GM19455 (cell line): ENCODE data around the gene MRPL10.

ENCODE experiments used
- ATAC-seq: cut with Tn5 transposase; IDR thresholded peaks from one replicate; pipeline ENCODE4 v1.9.1; 2021; ENCODE audit not compliant: unreplicated experiment

MRPL10 gene

GRCh38 chr17:47831003-47831933, at the start of gene MRPL10, which contains the start of gene LRRC46:
Gene MRPL10 (minus strand): TSS chr17:47831541. CDS start chr17:47831511, 30 bp downstream.
Gene LRRC46 (plus strand): TSS chr17:47831670. CDS start chr17:47831990, 320 bp downstream.
- ATAC-seq = peak; percentile 80

- ATAC-seq = no peak
Observed at GRCh38 chr17:47879776-47880454, 48.6 kb upstream of the MRPL10 start.

GRCh38 chr17:47879028-47879585, 47.8 kb upstream of the MRPL10 start:
- ATAC-seq = no peak

GRCh38 chr17:47878203-47879027, 47.1 kb upstream of the MRPL10 start:
- ATAC-seq = no peak

GRCh38 chr17:47877368-47878034, 46.2 kb upstream of the MRPL10 start:
- no peak for ATAC-seq

- no peak for ATAC-seq
Observed at GRCh38 chr17:47875011-47875985, 44.0 kb upstream of the MRPL10 start.

GRCh38 chr17:47873200-47874090, 42.1 kb upstream of the MRPL10 start:
- ATAC-seq = no peak

GRCh38 chr17:47872651-47873161, 41.4 kb upstream of the MRPL10 start:
- ATAC-seq = no peak

- no peak for ATAC-seq
Observed at GRCh38 chr17:47872019-47872650, 40.8 kb upstream of the MRPL10 start.

- no peak for ATAC-seq
Observed at GRCh38 chr17:47871048-47871447, 39.7 kb upstream of the MRPL10 start.

GRCh38 chr17:47870056-47870455, 38.7 kb upstream of the MRPL10 start:
- ATAC-seq = no peak

- ATAC-seq = no peak
Observed at GRCh38 chr17:47869114-47869513, 37.8 kb upstream of the MRPL10 start.

GRCh38 chr17:47867813-47868533, 36.6 kb upstream of the MRPL10 start:
- no peak for ATAC-seq

GRCh38 chr17:47866941-47867340, 35.6 kb upstream of the MRPL10 start:
- no peak for ATAC-seq

- ATAC-seq = no peak
Observed at GRCh38 chr17:47864791-47865216, 33.5 kb upstream of the MRPL10 start.

GRCh38 chr17:47862621-47863440, 31.5 kb upstream of the MRPL10 start:
- no peak for ATAC-seq
